HG03060 (cell line): ENCODE measurements around the gene TRIM27.
"Not testable (repeated sequence)": the region's sequence is repeated elsewhere in the genome, so short reads cannot be mapped to it uniquely, and the experiment has no call there.

Experiments
- ATAC-seq: cut with Tn5 transposase; IDR thresholded peaks from one replicate; pipeline ENCODE4 v1.9.1; 2021; ENCODE audit warnings: low read depth, moderate number of reproducible peaks; ENCODE audit not compliant: unreplicated experiment

TRIM27 gene

DNA sequence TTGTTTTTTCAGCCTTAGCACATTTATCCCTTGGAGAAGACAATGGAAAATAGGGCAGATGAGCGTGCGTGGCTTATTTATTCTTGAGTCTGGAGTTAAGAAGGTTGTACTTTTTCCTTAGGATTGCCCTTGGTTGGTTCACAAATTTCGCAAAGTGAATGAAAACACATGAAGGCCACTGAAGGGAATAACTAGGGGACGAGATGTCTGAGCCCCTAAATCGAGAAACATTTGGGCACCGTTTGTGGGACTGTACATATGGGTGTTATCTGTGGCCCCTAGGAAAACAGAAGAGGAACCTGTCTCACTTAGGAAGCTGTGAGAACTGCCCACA is 19.4 kb upstream of the TRIM27 start:
- no peak for ATAC-seq

- ATAC-seq: no peak
These were observed 18.1 kb upstream of the TRIM27 start for GRCh38 chr6:28941684-28942448.

DNA sequence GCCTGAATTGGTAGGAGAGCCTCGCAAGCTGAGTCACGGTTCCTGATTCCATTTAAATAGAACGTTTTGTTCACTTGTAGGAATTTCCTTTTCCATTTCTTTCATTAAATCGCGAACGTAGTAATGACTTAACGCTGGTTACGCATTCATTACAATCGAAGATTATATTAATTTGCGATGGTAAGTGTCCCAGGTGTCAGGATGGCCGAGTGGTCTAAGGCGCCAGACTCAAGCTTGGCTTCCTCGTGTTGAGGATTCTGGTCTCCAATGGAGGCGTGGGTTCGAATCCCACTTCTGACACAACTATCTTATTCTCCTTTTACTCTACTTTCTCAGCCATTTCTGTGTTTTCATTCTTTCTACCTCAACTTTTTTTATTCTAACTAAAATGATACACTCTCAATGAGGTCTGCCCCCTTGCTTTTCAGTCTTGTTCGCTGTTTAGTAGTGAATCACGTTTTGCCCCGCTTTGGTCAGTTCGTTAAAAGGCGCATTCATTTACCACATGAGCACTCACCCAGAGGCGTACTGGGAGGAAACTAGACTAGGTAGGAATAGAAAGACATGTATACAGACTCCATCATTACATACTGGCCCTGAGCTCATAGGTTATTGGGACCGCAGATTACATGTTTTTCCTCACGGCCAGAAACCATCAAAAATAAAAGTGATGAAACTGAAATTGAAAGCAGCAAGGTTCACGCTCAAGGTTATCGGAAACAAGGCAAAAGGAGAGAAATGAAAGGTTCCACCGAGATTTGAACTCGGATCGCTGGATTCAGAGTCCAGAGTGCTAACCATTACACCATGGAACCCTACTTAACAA is 17.3 kb upstream of the TRIM27 start:
- ATAC-seq: peak; percentile 54

DNA sequence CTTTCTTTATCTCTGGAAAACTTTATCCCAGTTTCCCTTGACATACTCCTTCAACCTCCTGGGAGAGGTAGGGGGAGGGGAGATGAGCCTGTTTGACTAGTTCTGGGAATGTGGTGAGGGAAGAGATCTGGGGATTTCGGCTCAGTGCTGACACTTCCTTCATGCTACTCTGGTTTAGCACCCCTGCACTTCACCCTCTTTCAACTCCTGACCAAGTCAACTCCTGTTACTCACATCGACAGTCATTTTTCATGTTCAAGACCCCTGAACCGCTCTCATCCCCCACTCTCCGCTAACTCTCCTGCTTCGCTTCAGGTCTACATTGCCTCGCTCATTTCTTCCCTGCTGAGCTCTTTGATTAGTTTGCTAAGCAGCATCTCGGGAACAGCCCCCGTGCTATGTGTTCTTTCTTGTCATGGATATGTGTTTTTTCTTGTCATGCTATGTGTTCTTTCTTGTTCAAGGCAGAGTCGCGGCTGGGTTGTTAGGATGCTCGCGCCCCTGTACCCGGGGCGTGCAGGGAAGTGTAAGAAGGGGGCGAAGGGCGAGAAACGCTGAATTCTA is 16.6 kb upstream of the TRIM27 start:
- ATAC-seq: peak; percentile 1

GRCh38 chr6:28933069-28933468 is 9.3 kb upstream of the TRIM27 start:
- no peak for ATAC-seq

DNA sequence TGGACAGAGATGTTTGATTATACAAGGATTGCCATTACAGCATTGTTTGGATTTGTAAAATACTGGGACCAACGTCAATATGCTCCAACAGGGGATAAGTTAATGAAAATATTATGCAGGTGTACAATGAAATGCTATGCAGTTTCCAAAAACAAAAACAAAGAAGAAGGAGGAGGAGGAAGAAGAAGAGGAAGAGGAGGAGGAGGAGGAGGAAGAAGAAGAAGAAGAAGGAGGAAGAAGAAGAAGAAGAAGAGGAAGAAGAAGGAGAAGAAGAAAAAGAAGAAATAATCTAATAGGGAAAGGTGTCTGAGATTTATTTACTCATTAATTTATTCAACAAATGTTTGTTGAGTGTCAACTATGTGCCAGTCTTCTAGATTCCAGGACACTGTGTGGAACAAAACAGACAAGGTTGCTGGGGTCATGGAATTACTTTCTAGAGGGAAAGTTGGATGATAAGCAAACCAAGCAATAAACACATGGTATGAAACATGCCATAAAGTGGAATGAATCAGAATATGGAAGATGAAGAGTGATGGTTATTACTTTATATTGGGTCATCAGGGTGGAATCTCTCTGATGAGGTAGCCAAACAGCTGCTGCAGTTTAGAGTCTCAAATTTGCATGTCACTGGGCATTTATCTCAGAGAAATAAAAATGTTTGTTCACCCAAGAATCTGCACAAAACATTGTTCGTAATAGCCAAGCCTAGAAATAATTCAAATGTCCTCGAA is 6.3 kb upstream of the TRIM27 start:
- no peak for ATAC-seq

DNA sequence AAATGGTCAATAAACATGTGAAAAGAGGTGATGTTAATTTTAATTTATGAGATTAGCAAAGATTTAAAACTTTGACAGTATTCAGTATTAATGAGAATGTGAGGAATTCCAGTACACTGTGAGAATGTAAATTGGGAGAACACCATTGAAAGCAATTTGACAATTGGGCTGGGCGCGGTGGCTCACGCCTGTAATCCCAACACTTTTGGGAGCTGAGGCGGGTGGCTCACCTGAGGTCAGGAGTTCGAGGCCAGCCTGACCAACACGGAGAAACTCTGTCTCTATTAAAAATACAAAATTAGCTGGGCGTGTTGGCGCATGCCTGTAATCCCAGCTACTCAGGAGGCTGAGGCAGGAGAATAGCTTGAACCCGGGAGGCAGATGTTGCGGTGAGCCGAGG is 5.6 kb upstream of the TRIM27 start:
- not testable (repeated sequence) for ATAC-seq

DNA sequence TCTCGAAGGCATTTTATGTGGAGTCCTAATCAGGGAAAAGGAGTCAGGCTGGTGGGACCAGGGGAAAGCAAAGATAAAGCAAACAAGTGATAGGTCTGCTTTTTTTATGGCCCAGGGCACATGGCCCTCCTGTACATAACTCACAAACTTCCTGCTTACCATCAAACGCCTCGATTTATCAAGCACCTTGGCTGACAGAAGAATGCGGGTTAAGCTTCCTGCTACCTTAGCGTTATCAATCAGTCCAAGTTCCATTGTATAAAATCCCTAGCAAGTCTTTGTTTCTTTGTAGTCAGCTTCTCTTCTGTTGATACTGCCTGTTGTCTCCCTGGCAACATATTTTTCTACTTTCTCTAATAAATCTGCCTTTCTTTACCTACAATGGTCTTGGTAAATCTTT is 4.1 kb upstream of the TRIM27 start:
- ATAC-seq: no peak

GRCh38 chr6:28922821-28923317 is 916 bp downstream of the TRIM27 start:
- ATAC-seq: no peak

DNA sequence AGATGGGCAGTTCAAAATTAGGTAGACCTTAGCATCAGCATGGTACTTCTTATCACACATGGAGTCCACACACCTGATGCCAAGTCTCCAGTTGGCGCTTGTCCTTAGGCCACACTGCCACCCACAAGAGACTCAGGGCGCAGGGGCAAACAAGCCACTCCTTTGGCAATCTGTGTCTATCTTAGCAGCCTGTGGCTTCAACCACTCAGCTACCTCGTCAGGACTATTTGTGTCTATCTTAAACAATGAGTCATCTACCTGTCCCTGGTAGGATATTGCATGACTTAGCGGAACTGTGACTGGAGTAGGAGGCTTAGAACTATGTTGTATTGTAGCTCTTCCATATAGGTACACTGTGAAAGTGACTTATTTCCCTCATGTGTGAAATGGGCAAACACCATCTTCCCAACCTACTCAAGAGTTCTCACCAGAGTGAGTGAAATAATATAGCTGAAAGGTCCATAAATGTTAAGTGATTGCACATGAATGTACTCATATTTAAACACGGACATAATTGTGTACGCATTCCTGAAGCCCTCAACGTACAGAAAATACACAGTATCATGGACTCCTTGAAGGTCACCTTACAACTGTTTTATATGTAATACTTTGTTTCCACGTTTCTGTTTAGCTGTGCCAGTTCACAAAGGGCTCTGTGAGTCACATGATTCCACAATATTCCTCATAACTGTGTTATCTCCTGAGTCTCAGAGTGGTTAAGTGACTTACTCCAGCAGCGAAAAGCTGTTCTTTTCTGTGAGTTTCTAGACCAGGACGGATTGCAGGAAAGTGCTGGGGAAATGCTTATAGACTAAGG is 1.6 kb downstream of the TRIM27 start:
- no peak for ATAC-seq

DNA sequence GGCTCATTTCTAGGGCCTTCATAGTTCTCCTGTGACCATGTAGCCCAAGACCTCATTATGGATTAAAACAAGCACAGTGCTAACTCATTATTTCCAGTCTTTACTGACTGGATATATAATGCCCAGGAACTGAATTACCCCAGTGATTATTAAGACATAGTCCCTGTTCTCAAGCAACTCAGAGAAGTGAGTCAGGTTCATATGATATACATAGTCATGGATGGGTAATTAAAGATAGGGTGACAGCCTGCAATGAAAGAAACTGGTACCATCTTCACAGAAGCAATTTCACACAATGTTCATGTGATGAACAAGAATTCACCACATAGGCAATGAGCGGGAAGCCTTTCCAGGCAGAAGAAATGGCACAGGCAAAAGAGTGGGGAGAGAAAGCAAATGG is 3.5 kb downstream of the TRIM27 start:
- no peak for ATAC-seq

GRCh38 chr6:28914941-28915340 is 8.8 kb downstream of the TRIM27 start:
- ATAC-seq: no peak

DNA sequence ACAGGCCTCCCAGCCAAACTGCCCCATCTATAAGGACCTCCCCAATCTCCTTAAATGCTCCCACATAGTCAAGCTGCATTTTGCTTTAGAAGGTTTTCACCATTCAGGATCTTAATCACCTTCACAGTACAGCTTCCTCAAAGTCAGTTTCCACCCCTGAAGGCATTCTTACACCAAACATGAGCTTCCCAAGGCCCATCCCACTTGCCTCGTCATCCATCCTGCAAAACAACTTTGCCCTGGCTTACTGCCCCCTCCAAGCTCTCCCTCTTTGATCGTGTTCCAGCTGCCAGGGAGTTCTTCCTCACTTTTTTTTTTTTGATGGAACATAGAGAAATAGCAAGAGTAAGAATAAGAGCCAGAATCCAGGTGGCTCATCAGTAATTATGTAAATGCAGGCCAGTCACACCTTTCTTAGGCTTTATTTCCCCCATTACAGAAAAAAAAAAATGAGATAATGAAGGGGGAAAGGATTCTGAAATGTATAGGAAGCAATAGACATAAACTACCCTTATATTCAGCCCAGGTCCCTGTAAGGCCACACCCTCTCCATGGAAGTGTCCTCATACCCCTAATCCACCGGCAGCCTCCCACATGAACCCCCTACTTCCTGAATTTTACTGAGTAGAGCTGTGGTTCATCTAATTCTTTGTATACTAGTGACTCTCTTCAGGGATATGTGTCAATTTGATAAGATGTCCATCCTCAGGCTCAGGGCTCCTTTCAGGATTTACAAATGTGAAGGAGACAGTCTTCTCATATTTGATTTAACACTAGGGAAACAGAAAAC is 12.7 kb downstream of the TRIM27 start:
- no peak for ATAC-seq

DNA sequence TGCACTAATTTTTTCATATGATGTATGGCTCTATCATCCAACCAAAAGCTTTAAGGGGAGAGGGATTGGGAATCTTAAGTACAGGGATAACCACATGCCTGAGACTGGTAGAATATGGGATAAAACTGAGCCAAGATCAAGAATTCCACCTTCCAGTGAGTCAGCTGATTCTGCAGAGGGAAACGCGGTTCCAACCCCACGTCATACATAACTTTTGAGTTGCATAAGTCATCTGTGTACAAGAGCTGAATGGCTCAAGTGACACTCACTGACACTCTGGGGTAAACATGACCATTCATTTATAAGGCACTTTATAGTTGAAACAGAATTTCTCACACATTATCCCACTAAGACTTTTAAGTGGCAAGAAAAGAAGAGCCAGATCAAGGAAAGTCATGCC is 16.4 kb downstream of the TRIM27 start:
- ATAC-seq: no peak

DNA sequence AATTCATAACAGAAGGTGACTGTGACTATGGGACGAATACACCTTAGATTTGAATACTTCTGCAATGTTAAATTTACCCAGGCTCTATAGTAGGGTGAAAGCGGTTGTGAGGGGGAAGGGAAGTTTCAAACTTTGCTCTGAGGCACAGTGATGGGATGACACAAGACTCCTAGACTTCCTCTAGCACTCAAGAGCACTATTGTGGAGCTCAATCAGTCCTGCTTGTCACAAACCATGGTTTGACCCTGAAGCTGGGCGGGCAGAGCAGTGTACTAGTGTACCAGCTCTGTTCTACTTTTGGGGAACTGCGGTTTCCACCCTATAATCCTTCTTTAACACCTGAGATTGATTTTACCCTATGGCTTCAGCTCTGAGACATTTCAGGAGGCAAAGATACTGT is 17.1 kb downstream of the TRIM27 start:
- ATAC-seq: no peak

DNA sequence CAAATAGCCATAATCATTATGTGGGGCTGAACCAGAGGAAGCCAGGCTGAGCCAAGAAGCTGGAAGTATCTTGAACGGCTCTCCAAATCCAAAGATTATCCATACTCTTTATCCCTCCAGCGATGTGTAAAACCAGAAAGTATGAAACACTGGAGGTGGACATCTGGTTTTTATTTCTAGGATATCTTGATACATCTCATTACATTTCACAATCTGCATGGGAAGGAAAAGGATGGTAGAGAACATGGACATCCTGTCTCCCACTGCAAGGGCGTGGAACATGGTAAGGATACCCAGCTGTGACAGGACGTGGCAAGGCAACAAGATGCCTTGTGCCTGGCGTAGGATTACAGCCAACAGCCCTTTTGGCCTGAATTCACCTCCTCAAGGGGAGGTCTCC is 20.1 kb downstream of the TRIM27 start:
- ATAC-seq: no peak

- ATAC-seq: no peak
These were observed 22.0 kb downstream of the TRIM27 start for GRCh38 chr6:28901831-28902230.

- ATAC-seq: no peak
These were observed 23.1 kb downstream of the TRIM27 start for GRCh38 chr6:28900577-28901256.

- ATAC-seq: no peak
These were observed 25.1 kb downstream of the TRIM27 start for GRCh38 chr6:28898710-28898965.
